ENCODE data around the gene RAB40B. TPM values are rescaled to one million over a fixed set of nuclear protein-coding genes. Genes with fewer than 3 reads are reported as not detected.
"Not testable (repeated sequence)": the region's sequence is repeated elsewhere in the genome, so short reads cannot be mapped to it uniquely, and the experiment has no call there.

The RAB40B gene
- total and polyA plus RNA-seq, 8 donors, result 3.4 to 15.8 (median 6.5) TPM

DNA sequence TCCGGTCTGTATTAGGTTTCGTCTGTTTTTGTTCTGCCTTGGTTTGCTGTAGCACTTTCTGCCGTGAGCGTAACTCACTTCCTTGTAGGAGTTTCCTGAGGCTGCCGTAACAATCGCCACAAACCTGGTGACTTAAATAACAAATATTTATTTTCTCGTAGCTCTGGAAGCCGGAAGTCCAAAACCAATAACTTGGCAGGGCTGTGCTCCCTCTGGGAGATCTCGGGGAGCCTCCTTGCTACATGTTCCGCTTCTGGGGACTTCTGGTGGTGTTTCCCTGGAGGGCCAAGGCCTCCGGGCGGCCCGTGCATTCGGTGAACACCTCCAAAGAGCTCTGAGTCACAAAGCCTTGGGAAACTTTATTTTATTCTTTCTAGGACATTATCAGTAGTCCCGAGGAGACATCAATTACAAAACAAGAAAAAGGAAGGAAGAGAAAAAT is 43.4 kb downstream of the RAB40B start:
- H3K4me3 ChIP-seq, result no peak overlapping the region
- H3K9me3 ChIP-seq, result no peaks in the 10 kb centered on the region
- DNase-seq, result peak in 2 of 6 donors; percentile 9 to 14
- intact Hi-C loops (cut with DNase I), result loop anchor here in 1 of 3 donors (10.0 kb wide), 1 partner anchor 120 kb away; no protein-coding TSS in a partner anchor
- no peaks in the 10 kb centered on the region for H3K36me3 ChIP-seq
- no peak for TF ChIP-seq CTCF (IDR thresholded peaks at IDR 0.05)
- FAIRE-seq, result no peak
- ATAC-seq, result peak in 3 of 4 donors; percentile 7 to 51 (median 17)
- H3K27ac ChIP-seq, result peak overlapping the region in 2 of 4 donors; percentile 39 to 54
- no peaks in the 10 kb centered on the region for H3K4me1 ChIP-seq
- 70 to 72% methylated on average over 15 of the region's 15 CpGs for WGBS, 2 donors
- H3K27me3 ChIP-seq, result no peaks in the 10 kb centered on the region

- peak in 1 of 6 donors; percentile 2 for DNase-seq
- H3K36me3 ChIP-seq, H3K9me3 ChIP-seq, H3K27me3 ChIP-seq, ATAC-seq, H3K4me1 ChIP-seq, FAIRE-seq, H3K4me3 ChIP-seq: not testable (repeated sequence)
- WGBS, 2 donors, result 91 to 93% methylated on average over 6 of the region's 6 CpGs
- intact Hi-C loops (cut with DNase I), result loop anchor here in 1 of 3 donors (10.0 kb wide), 1 partner anchor 120 kb away; no protein-coding TSS in a partner anchor
- H3K27ac ChIP-seq, result peak overlapping the region in 2 of 4 donors; percentile 39 to 54
Observed at GRCh38 chr17:82654611-82655010, 43.9 kb downstream of the RAB40B start.

- Histone ChIP-seq H3K4me3 (no peak overlapping the region), H3K9me3 (no peaks in the 10 kb centered on the region), H3K36me3 (no peaks in the 10 kb centered on the region), H3K27me3 (no peaks in the 10 kb centered on the region), H3K4me1 (no peaks in the 10 kb centered on the region), H3K27ac (no peak overlapping the region)
- DNase-seq, result peak in 2 of 6 donors; percentile 20 to 53
- no peak for TF ChIP-seq CTCF (IDR thresholded peaks at IDR 0.05)
- 77 to 84% methylated on average over 30 of the region's 30 CpGs for WGBS, 2 donors
- no peak for FAIRE-seq
- ATAC-seq, result no peak
- intact Hi-C loops (cut with DNase I), result loop anchor here in 1 of 3 donors (10.0 kb wide), 1 partner anchor 121 kb away; no protein-coding TSS in a partner anchor
Observed at GRCh38 chr17:82653651-82654528, 44.6 kb downstream of the RAB40B start.

- Histone ChIP-seq H3K27ac (no peak overlapping the region), H3K4me3 (no peak overlapping the region), H3K36me3 (no peaks in the 10 kb centered on the region), H3K9me3 (no peaks in the 10 kb centered on the region), H3K4me1 (peaks cover 5 to 10% (median 9%) of the 10 kb centered on the region in 3 donors), H3K27me3 (no peaks in the 10 kb centered on the region)
- no peak for ATAC-seq
- peak in 2 of 6 donors; percentile 29 to 33 for DNase-seq
- WGBS, 2 donors, result 46 to 47% methylated on average over 10 of the region's 10 CpGs
- FAIRE-seq, result no peak
- intact Hi-C loops (cut with DNase I), result loop anchor here in 1 of 3 donors (10.0 kb wide), 1 partner anchor 124 kb away; no protein-coding TSS in a partner anchor
- TF ChIP-seq CTCF (IDR thresholded peaks at IDR 0.05), result no peak
Observed at GRCh38 chr17:82650723-82651122, 47.8 kb downstream of the RAB40B start.

- FAIRE-seq (no peak), DNase-seq (peak in 4 of 6 donors; percentile 42 to 78 (median 52)), ATAC-seq (no peak)
- Histone ChIP-seq H3K27ac (no peak overlapping the region), H3K27me3 (no peaks in the 10 kb centered on the region), H3K4me1 (peaks cover 5 to 14% (median 9%) of the 10 kb centered on the region in 3 donors), H3K9me3 (no peaks in the 10 kb centered on the region), H3K4me3 (no peak overlapping the region), H3K36me3 (no peaks in the 10 kb centered on the region)
- WGBS, 2 donors, result 84 to 87% methylated on average over 22 of the region's 22 CpGs
- TF ChIP-seq CTCF (IDR thresholded peaks at IDR 0.05), result no peak
- intact Hi-C loops (cut with DNase I), result loop anchor here in 1 of 3 donors (10.0 kb wide), 1 partner anchor 125 kb away; no protein-coding TSS in a partner anchor
Observed at GRCh38 chr17:82649501-82650261, 48.8 kb downstream of the RAB40B start.
